Measurements from ENCODE around the gene UNC119.
A peak's percentile ranks its signal among the peaks of the same experiment; 100 is the strongest.

The UNC119 gene

GRCh38 chr17:28505986-28506665 is 46.3 kb downstream of the UNC119 start, which contains the start of gene FOXN1:
Gene FOXN1 (plus strand): TSS chr17:28506348. CDS start chr17:28523970, 17,622 bp downstream.
- peak; percentile 87 for DNase-seq (ENCODE audit: low read depth)
- H3K4me3 ChIP-seq (ENCODE audit: low read length), result peak within 1 kb of the TSS; percentile 64
- no peak for TF ChIP-seq CTCF (IDR thresholded peaks at IDR 0.05; ENCODE audit: insufficient read depth, low read depth, low read length, missing control alignments)

DNA sequence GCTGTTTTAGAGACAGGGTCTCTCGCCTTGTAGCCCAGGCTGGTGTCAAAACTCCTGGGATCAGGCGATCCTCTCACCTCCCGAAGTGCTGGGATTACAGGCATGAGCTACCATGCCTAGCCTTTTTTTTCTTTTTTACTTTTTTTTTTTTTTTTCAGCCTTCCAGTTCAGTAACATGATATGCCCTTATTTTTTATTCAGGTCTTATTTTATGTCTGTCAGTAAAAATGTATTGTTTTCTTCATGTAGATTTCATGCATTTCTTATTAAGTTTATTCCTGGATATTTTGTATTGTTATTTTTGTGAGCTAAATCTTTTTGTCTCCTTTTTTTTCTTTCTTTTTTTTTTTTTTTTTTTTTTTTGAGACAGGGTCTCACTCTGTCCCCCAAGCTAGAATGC is 49.0 kb downstream of the UNC119 start:
- no peak for DNase-seq (ENCODE audit: low read depth)
- H3K4me3 ChIP-seq (ENCODE audit: low read length), result no peak overlapping the region
- no peak for TF ChIP-seq CTCF (IDR thresholded peaks at IDR 0.05; ENCODE audit: insufficient read depth, low read depth, low read length, missing control alignments)

GRCh38 chr17:28501421-28502284 is 50.8 kb downstream of the UNC119 start:
- DNase-seq (ENCODE audit: low read depth), result no peak
- TF ChIP-seq CTCF (IDR thresholded peaks at IDR 0.05; ENCODE audit: insufficient read depth, low read depth, low read length, missing control alignments), result no peak
- no peak overlapping the region for H3K4me3 ChIP-seq (ENCODE audit: low read length)

DNA sequence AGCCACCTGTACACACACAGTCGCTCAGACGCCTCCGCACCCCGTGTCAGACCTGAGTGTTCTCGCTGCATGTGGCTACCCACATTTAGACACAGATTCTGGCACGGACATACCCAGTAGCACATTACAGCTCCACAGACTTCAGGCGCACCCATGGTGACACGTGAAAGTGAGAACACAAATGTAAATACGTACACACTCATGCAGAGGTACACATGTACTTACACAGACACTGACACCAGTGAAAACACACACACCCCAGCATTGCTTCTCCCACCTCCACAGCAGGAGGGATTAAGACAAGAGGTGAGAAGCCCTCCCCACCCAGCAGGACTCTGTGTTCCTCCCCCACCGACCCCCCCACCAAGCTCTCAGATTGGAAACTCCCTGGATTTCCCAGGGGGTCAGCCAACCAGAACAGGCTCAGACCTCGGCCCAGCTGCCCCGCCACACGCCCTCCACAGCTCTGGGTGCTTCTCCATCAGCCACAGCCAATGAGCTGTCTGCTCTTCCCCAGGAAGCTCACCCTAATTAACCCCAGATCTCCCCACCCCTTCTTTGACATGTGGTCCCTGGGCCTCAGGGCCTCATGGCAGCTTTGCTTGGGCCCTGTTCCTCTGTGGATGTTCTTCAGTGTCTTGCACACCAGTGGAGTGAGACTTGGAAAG is 51.6 kb downstream of the UNC119 start:
- no peak for TF ChIP-seq CTCF (IDR thresholded peaks at IDR 0.05; ENCODE audit: insufficient read depth, low read depth, low read length, missing control alignments)
- no peak for DNase-seq (ENCODE audit: low read depth)
- H3K4me3 ChIP-seq (ENCODE audit: low read length), result no peak overlapping the region

DNA sequence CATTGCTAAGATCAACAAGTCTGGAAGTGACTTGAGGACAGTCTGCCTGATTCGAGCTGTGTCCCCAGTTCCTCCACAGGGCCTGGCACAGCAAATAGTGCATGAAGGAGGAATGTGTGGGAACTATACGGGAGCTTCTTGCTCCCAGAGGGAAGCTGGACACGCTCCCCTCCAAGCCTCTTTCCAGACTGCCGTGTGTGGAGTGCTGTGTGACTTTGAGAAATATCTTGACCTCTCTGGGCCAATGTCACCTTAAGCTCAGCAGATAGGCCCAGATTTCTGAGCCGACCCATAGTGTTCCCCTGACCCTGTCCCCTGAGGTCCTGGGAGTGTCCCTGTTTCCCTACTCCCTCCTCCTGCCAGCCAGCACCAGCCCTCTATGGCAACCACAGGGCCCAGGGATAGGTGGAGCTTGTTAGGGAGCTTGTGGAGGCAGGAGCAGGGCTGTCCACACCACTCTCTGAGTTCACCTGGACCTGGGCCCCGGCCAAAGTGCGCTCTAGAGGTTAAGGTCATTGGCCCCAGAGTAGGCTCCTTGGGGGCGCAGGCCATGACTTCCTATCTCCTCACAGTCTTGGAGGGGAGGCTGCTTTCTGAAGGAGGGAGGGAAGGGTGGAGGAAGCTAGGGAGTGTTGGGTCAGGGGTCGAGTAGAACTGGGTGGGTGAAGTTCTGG is 52.6 kb downstream of the UNC119 start:
- no peak overlapping the region for H3K4me3 ChIP-seq (ENCODE audit: low read length)
- no peak for DNase-seq (ENCODE audit: low read depth)
- TF ChIP-seq CTCF (IDR thresholded peaks at IDR 0.05; ENCODE audit: insufficient read depth, low read depth, low read length, missing control alignments), result no peak

GRCh38 chr17:28499364-28499664 is 53.1 kb downstream of the UNC119 start:
- DNase-seq (ENCODE audit: low read depth), result no peak
- no peak overlapping the region for H3K4me3 ChIP-seq (ENCODE audit: low read length)
- no peak for TF ChIP-seq CTCF (IDR thresholded peaks at IDR 0.05; ENCODE audit: insufficient read depth, low read depth, low read length, missing control alignments)
